OCI-LY1 (cell line): Measurements from ENCODE around the gene POU5F2.

ENCODE experiments used
- EZH2 ChIP-seq: fragments of 200-600 bp; sonication (generic), shearing (Covaris generic); IDR thresholded peaks from 2 replicates; pipeline ENCODE4 v1.8.0; 2017; ENCODE audit warnings: borderline replicate concordance, mixed run types, mild to moderate bottlenecking, antibody characterized with exemption, low read length, moderate library complexity, mixed read lengths
- TF ChIP-seq, protein P1 (sequence below): fragments of 200-600 bp; sonication (generic), shearing (Covaris generic); IDR thresholded peaks from 2 replicates; pipeline ENCODE4 v1.5.1; 2017; ENCODE audit warnings: mild to moderate bottlenecking, antibody characterized with exemption, low read length, moderate library complexity, mixed read lengths

- TF ChIP-seq, protein P1, sequence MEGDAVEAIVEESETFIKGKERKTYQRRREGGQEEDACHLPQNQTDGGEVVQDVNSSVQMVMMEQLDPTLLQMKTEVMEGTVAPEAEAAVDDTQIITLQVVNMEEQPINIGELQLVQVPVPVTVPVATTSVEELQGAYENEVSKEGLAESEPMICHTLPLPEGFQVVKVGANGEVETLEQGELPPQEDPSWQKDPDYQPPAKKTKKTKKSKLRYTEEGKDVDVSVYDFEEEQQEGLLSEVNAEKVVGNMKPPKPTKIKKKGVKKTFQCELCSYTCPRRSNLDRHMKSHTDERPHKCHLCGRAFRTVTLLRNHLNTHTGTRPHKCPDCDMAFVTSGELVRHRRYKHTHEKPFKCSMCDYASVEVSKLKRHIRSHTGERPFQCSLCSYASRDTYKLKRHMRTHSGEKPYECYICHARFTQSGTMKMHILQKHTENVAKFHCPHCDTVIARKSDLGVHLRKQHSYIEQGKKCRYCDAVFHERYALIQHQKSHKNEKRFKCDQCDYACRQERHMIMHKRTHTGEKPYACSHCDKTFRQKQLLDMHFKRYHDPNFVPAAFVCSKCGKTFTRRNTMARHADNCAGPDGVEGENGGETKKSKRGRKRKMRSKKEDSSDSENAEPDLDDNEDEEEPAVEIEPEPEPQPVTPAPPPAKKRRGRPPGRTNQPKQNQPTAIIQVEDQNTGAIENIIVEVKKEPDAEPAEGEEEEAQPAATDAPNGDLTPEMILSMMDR, result no peak
- TF ChIP-seq EZH2, result no peak
Measured at GRCh38 chr5:93746406-93747056, 5.1 kb upstream of the POU5F2 start.
